ENCODE measurements around the gene FAIM2.

GRCh38 chr12:49934505-49934904 is 30.8 kb upstream of the FAIM2 start:
- no peak for TF ChIP-seq POLR2A (IDR thresholded peaks at IDR 0.05)
- no peak for TF ChIP-seq POLR2AphosphoS5 (IDR thresholded peaks at IDR 0.05)
- TF ChIP-seq, protein P1, sequence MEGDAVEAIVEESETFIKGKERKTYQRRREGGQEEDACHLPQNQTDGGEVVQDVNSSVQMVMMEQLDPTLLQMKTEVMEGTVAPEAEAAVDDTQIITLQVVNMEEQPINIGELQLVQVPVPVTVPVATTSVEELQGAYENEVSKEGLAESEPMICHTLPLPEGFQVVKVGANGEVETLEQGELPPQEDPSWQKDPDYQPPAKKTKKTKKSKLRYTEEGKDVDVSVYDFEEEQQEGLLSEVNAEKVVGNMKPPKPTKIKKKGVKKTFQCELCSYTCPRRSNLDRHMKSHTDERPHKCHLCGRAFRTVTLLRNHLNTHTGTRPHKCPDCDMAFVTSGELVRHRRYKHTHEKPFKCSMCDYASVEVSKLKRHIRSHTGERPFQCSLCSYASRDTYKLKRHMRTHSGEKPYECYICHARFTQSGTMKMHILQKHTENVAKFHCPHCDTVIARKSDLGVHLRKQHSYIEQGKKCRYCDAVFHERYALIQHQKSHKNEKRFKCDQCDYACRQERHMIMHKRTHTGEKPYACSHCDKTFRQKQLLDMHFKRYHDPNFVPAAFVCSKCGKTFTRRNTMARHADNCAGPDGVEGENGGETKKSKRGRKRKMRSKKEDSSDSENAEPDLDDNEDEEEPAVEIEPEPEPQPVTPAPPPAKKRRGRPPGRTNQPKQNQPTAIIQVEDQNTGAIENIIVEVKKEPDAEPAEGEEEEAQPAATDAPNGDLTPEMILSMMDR (IDR thresholded peaks at IDR 0.05): no peak
